Upper lobe of left lung (tissue), 6 donors: ENCODE results near the gene RNF135. TPM values are rescaled to one million over a fixed set of nuclear protein-coding genes. Genes with fewer than 3 reads are reported as not detected.

ENCODE experiments used
- ATAC-seq, 2 donors: fragments of 200-7000 bp; cut with Tn5 transposase; one replicate each; pipeline ENCODE4 v1.9.1; 2022; ENCODE audit warnings: mild to moderate bottlenecking in 2 of 2, moderate library complexity in 2 of 2; ENCODE audit not compliant: low FRiP score in 2 of 2
- DNase-seq, 2 donors: peaks; one replicate each; pipeline ENCODE4 v3.0.0-alpha.2; 2019 to 2020
- H3K27ac ChIP-seq, 4 donors: fragments of 200-600 bp; sonication (generic); one replicate each; pipeline ENCODE4 v1.5.1; 2016 to 2019
- H3K27me3 ChIP-seq, 4 donors: fragments of 200-600 bp; sonication (generic); one replicate each; pipeline ENCODE4 v1.5.1; 2017 to 2019
- H3K36me3 ChIP-seq, 4 donors: fragments of 200-600 bp; sonication (generic); one replicate each; pipeline ENCODE4 v1.5.1; 2016 to 2019
- H3K4me1 ChIP-seq, 4 donors: fragments of 200-600 bp; sonication (generic); one replicate each; pipeline ENCODE4 v1.5.1; 2018 to 2019
- H3K4me3 ChIP-seq, 4 donors: fragments of 200-600 bp; sonication (generic); one replicate each; pipeline ENCODE4 v1.5.1; 2017 to 2019; ENCODE audit warnings: mild to moderate bottlenecking in 2 of 4, moderate library complexity in 1 of 4
- H3K9me3 ChIP-seq, 4 donors: fragments of 200-600 bp; sonication (generic); one replicate each; pipeline ENCODE4 v1.5.1; 2018 to 2019
- EP300 ChIP-seq, 4 donors: sonication (generic); formaldehyde crosslinking; IDR thresholded peaks; one replicate each; pipeline ENCODE4 v1.5.1; 2017; ENCODE audit warnings: antibody characterized with exemption in 4 of 4, control low read depth in 2 of 4
- POLR2A ChIP-seq, 4 donors: fragments of 450-650 bp; IDR thresholded peaks; one replicate each; pipeline ENCODE4 v1.5.1; 2016 to 2017; ENCODE audit warnings: antibody characterized with exemption in 4 of 4, mild to moderate bottlenecking in 2 of 4
- POLR2AphosphoS5 ChIP-seq, 2 donors: sonication (generic); formaldehyde crosslinking; IDR thresholded peaks; one replicate each; pipeline ENCODE4 v1.5.1; 2017; ENCODE audit warnings: antibody characterized with exemption in 2 of 2
- WGBS, 2 donors: methylation state at CpG; one replicate each; pipeline ENCODE4 v1.1.5; 2017 to 2018; 5-methylcytosine and 5-hydroxymethylcytosine counted together
- total RNA-seq, 6 donors: library from RNA; depleted of rRNA in 4 of 6; stranded (reverse); fragments of >200 nt in 4 of 6; gene quantifications; one replicate each; pipeline versions ENCODE4 v1.1.0 to v1.2.1, GENCODE V29; 2016 to 2021
- TF ChIP-seq, protein P1 (sequence below), 6 experiments: fragments of 450-650 bp in 4 of 6; fragments of 200-600 bp in 2 of 6; sonication (generic) in 2 of 6; IDR thresholded peaks; one replicate each; pipeline ENCODE4 v1.5.1; 2016 to 2019; ENCODE audit warnings: antibody characterized with exemption in 6 of 6
- donor health status: DM: no; HTN: no; CAD: no; lungs with moderate emphysema.
- donor health status: DM: no; HTN: yes; CAD: no; lungs with severe emphysema.

RNF135 gene
- total RNA-seq, 6 donors from 2014 or later, result 24.9 to 70.2 (median 32.5) TPM

DNA sequence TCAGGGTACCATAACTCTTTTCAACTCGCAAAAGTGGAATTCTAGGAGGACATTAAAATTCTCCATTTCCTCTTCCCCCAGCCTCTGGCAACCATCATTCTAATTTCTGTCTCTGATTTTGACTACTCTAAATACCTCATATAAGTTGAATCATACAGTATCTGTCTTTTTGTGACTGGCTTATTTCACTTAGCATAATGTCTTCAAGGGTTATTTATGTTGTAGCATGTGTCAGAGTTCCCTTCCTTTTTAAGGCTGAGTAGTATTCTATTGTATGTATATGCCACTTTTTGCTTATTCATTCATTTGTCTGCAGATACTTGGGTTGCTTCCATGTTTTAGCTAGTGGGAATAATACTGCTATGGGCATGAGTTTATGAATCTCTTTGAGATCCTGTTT lies 12.0 kb downstream of the RNF135 start:
- DNase-seq, result no peak
- Histone ChIP-seq H3K4me3 (no peak overlapping the region), H3K36me3 (peaks cover 3 to 33% (median 25%) of the 10 kb centered on the region in 4 donors), H3K9me3 (no peaks in the 10 kb centered on the region), H3K27ac (no peak overlapping the region), H3K27me3 (no peaks in the 10 kb centered on the region), H3K4me1 (no peaks in the 10 kb centered on the region)
- no peak for ATAC-seq
- WGBS, 2 donors, result 91 to 100% methylated on average over 1 of the region's 1 CpG
- TF ChIP-seq EP300 (IDR thresholded peaks at IDR 0.05) (no peak), POLR2AphosphoS5 (IDR thresholded peaks at IDR 0.05) (no peak), POLR2A (IDR thresholded peaks at IDR 0.05) (no peak)
- TF ChIP-seq, protein P1, sequence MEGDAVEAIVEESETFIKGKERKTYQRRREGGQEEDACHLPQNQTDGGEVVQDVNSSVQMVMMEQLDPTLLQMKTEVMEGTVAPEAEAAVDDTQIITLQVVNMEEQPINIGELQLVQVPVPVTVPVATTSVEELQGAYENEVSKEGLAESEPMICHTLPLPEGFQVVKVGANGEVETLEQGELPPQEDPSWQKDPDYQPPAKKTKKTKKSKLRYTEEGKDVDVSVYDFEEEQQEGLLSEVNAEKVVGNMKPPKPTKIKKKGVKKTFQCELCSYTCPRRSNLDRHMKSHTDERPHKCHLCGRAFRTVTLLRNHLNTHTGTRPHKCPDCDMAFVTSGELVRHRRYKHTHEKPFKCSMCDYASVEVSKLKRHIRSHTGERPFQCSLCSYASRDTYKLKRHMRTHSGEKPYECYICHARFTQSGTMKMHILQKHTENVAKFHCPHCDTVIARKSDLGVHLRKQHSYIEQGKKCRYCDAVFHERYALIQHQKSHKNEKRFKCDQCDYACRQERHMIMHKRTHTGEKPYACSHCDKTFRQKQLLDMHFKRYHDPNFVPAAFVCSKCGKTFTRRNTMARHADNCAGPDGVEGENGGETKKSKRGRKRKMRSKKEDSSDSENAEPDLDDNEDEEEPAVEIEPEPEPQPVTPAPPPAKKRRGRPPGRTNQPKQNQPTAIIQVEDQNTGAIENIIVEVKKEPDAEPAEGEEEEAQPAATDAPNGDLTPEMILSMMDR (IDR thresholded peaks at IDR 0.05), result no peak

DNA sequence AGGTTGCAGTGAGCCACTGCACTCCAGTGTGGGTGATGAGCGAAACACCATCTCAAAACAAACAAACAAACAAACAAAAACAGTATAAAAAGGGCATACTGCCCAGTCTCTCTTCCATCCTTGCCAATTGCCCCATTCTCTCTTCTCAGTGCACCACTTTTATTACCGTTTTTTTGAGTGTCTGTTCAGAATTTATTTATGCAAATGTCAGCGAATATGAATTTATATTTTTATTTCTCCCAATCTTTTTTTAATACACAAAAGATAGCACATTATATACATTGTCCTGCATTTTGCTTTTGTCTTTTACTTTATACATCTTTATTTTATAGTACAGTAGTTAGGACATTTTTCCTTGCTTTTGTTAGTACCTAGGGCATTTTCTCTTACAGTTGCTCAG lies 19.6 kb downstream of the RNF135 start:
- DNase-seq (no peak), ATAC-seq (no peak)
- H3K27ac ChIP-seq, result no peak overlapping the region
- TF ChIP-seq EP300 (IDR thresholded peaks at IDR 0.05), result no peak
- TF ChIP-seq POLR2AphosphoS5 (IDR thresholded peaks at IDR 0.05), result no peak
- TF ChIP-seq, protein P1 (IDR thresholded peaks at IDR 0.05), result no peak
- no peak for TF ChIP-seq POLR2A (IDR thresholded peaks at IDR 0.05)
- H3K9me3 ChIP-seq, result no peaks in the 10 kb centered on the region
- H3K27me3 ChIP-seq, result no peaks in the 10 kb centered on the region
- H3K4me1 ChIP-seq, result no peaks in the 10 kb centered on the region
- WGBS, 2 donors, result 86 to 89% methylated on average over 3 of the region's 3 CpGs
- no peak overlapping the region for H3K4me3 ChIP-seq
- peaks cover 3 to 60% (median 37%) of the 10 kb centered on the region in 4 donors for H3K36me3 ChIP-seq

DNA sequence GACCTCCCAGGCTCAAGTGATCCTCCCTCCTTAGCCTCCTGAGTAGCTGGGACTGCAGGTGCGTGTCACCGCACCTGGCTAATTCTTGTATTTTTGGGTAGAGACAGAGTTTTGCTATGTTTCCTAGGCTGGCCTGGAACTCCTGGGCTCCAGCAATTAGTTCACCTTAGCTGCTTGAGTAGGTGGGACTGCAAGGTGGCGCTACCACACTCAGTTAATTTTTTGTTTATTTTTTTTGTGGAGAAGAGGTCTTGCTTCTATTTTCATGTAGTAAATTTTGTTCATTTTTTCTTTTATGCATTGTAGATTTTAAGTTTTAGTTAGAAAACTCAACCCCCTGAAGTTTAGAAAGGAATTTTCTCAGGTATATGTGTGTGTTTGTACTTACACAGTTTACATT lies 21.7 kb downstream of the RNF135 start:
- Histone ChIP-seq H3K4me1 (no peaks in the 10 kb centered on the region), H3K27ac (no peak overlapping the region), H3K36me3 (peaks cover 7 to 60% (median 36%) of the 10 kb centered on the region in 4 donors), H3K27me3 (no peaks in the 10 kb centered on the region), H3K4me3 (no peak overlapping the region), H3K9me3 (no peaks in the 10 kb centered on the region)
- 100% methylated on average over 3 of the region's 3 CpGs for WGBS, 2 donors
- ATAC-seq (no peak), DNase-seq (no peak)
- TF ChIP-seq POLR2A (IDR thresholded peaks at IDR 0.05) (no peak), EP300 (IDR thresholded peaks at IDR 0.05) (no peak), POLR2AphosphoS5 (IDR thresholded peaks at IDR 0.05) (no peak)
- TF ChIP-seq, protein P1 (IDR thresholded peaks at IDR 0.05), result no peak

DNA sequence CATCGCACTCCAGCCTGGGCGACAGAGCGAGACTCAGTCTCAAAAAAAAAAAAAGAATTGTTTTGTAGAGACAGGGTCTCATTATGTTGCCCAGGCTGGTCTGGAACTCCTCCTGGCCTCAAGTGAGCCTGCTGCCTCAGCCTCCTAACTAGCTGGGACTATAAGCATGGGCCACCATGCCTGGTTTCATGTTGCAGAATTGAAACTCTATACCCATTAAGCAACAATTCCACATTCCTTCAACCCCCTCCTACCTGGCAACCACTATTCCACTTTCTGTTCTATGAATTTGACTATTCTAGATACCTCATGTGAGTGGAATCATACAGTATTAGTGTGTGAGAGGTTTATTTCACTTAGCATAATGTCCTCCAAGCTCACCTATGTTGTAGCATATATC lies 24.5 kb downstream of the RNF135 start:
- 89 to 96% methylated on average over 3 of the region's 3 CpGs for WGBS, 2 donors
- H3K4me1 ChIP-seq, result no peaks in the 10 kb centered on the region
- H3K9me3 ChIP-seq, result no peaks in the 10 kb centered on the region
- peaks cover 26 to 74% (median 56%) of the 10 kb centered on the region in 4 donors for H3K36me3 ChIP-seq
- H3K27ac ChIP-seq, result no peak overlapping the region
- ATAC-seq, result no peak
- H3K4me3 ChIP-seq, result no peak overlapping the region
- TF ChIP-seq, protein P1 (IDR thresholded peaks at IDR 0.05), result no peak
- TF ChIP-seq POLR2AphosphoS5 (IDR thresholded peaks at IDR 0.05) (no peak), EP300 (IDR thresholded peaks at IDR 0.05) (no peak), POLR2A (IDR thresholded peaks at IDR 0.05) (no peak)
- H3K27me3 ChIP-seq, result no peaks in the 10 kb centered on the region
- DNase-seq, result no peak

DNA sequence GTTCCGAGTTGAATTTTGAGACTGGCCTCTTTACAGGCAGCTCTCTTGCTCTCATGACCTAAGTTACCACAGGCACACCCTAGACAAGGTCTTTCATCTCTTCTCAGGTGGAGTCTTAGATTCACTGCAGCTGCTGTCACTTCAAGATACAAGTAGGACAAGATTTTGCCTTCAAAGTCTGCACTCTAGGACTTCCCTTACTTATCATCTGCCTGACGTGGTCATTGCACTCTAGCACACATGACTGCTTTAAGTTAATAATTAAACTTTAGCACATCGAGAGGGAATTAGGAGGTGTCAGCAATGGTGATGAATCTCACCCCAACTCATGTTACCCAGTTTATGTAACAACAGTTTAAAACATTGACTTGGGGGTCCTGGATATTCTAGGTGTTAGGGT lies 25.6 kb downstream of the RNF135 start:
- Histone ChIP-seq H3K4me1 (no peaks in the 10 kb centered on the region), H3K9me3 (no peaks in the 10 kb centered on the region), H3K36me3 (peaks cover 29 to 76% (median 56%) of the 10 kb centered on the region in 4 donors), H3K27me3 (no peaks in the 10 kb centered on the region), H3K4me3 (no peak overlapping the region), H3K27ac (no peak overlapping the region)
- DNase-seq, result no peak
- 79 to 82% methylated on average over 3 of the region's 3 CpGs for whole genome bisulfite sequencing, 2 donors
- ATAC-seq, result no peak
- TF ChIP-seq POLR2A (IDR thresholded peaks at IDR 0.05) (no peak), POLR2AphosphoS5 (IDR thresholded peaks at IDR 0.05) (no peak), EP300 (IDR thresholded peaks at IDR 0.05) (no peak)
- TF ChIP-seq, protein P1 (IDR thresholded peaks at IDR 0.05), result no peak
